ENCODE measurements around the gene NFKB1.

NFKB1 gene

GRCh38 chr4:102553982-102554381, 52.8 kb downstream of the NFKB1 start:
- TF ChIP-seq CTCF (IDR thresholded peaks at IDR 0.05; ENCODE audit: insufficient read depth, missing control alignments), result no peak
- no peak for DNase-seq (ENCODE audit: insufficient read length, low spot score)
- FAIRE-seq, result no peak

- FAIRE-seq (no peak), DNase-seq (ENCODE audit: insufficient read length, low spot score) (no peak)
- TF ChIP-seq CTCF (IDR thresholded peaks at IDR 0.05; ENCODE audit: insufficient read depth, missing control alignments), result no peak
Measured at GRCh38 chr4:102554482-102554881, 53.3 kb downstream of the NFKB1 start.

- DNase-seq (ENCODE audit: insufficient read length, low spot score) (no peak), FAIRE-seq (no peak)
- no peak for TF ChIP-seq CTCF (IDR thresholded peaks at IDR 0.05; ENCODE audit: insufficient read depth, missing control alignments)
Measured at GRCh38 chr4:102554992-102555391, 53.8 kb downstream of the NFKB1 start.

GRCh38 chr4:102557636-102558035, 56.5 kb downstream of the NFKB1 start:
- no peak for DNase-seq (ENCODE audit: insufficient read length, low spot score)
- no peak for FAIRE-seq
- no peak for TF ChIP-seq CTCF (IDR thresholded peaks at IDR 0.05; ENCODE audit: insufficient read depth, missing control alignments)

- FAIRE-seq (no peak), DNase-seq (ENCODE audit: insufficient read length, low spot score) (no peak)
- TF ChIP-seq CTCF (IDR thresholded peaks at IDR 0.05; ENCODE audit: insufficient read depth, missing control alignments), result no peak
Measured at GRCh38 chr4:102560115-102560514, 59.0 kb downstream of the NFKB1 start.

- TF ChIP-seq CTCF (IDR thresholded peaks at IDR 0.05; ENCODE audit: insufficient read depth, missing control alignments), result no peak
- no peak for FAIRE-seq
Measured at GRCh38 chr4:102560571-102561341, 59.6 kb downstream of the NFKB1 start.

GRCh38 chr4:102563000-102563399, 61.8 kb downstream of the NFKB1 start:
- DNase-seq (ENCODE audit: insufficient read length, low spot score) (no peak), FAIRE-seq (no peak)
- no peak for TF ChIP-seq CTCF (IDR thresholded peaks at IDR 0.05; ENCODE audit: insufficient read depth, missing control alignments)

More at GRCh38 chr4:102560571-102561341, 59.6 kb downstream of the NFKB1 start:
- no peak for DNase-seq (ENCODE audit: insufficient read length, low spot score)

Data from D721Med (cell line).